PFSK-1 (cell line): ENCODE data around the gene KLHL9.

Source experiments
- FOXP2 ChIP-seq: optimal IDR thresholded peaks from 2 replicates; pipeline ENCODE3; 2011; ENCODE audit warnings: borderline replicate concordance, control low read depth, inconsistent platforms; ENCODE audit not compliant: insufficient read depth; ENCODE audit errors: extremely low read length, extremely low read depth
- POLR2AphosphoS5 ChIP-seq: IDR thresholded peaks from 2 replicates; pipeline ENCODE4 v1.6.1; 2012; ENCODE audit warnings: low read depth, mild to moderate bottlenecking, control low read depth, low read length, moderate library complexity
- SIN3A ChIP-seq: IDR thresholded peaks from 2 replicates; pipeline ENCODE4 v1.6.1; 2012; ENCODE audit warnings: mild to moderate bottlenecking, low read length, moderate library complexity, borderline replicate concordance; ENCODE audit not compliant: insufficient read depth
- TAF1 ChIP-seq: IDR thresholded peaks from 2 replicates; pipeline ENCODE4 v1.6.1; 2012; ENCODE audit warnings: low read length, control low read depth, borderline replicate concordance; ENCODE audit not compliant: insufficient read depth
- TF ChIP-seq, protein P1 (sequence below), 2 experiments: IDR thresholded peaks; 2 replicates each; pipeline versions ENCODE4 v1.6.1 to v1.8.0; 2011 to 2012; ENCODE audit warnings: low read depth in 2 of 2, low read length in 2 of 2, control low read depth in 1 of 2, inconsistent platforms in 1 of 2, mild to moderate bottlenecking in 1 of 2, moderate library complexity in 1 of 2; ENCODE audit not compliant: insufficient read depth in 1 of 2

KLHL9 gene

DNA sequence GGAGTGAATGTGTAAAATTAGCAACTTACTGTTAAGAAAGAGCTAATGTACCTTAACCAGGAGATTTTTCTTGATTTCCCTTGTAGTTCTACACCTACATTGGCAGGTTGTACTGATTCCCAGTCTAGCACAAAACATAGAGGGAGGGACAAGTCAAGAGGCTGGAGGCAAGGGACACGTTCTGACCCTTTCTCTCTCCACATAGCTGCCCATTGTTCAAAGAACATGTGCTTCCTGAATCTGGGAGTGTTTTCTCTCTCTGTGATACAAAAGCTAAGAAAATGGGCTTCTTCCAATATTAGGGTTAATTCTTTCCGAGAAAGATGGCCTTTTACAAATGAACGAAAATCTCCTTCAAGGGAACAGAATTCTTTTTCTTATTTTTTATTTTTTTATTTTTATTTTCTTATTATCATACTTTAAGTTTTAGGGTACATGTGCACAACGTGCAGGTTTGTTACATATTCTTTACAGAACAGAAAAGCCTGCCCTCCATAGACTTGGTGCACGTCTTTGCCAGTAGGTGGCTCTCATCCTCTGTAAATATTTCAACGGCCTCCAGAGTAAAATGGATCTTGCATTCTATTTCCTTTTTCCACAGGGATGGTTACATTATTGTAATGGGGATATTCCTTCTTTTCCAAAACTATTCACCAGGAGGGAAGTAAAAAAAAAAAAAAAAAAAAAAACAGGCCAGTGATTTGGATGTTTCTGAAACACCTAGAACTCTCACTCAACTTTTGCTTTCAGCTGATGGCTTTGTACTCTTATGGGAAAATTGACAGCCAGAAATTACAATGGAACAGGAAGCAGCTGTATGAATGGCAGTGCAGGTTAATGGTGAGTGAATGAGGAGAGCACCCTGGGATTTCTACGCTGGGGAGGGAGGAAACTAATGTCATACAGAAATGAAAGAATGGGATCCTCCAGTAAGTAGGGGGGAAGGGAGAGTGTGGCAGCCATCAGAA is 17.0 kb downstream of the KLHL9 start:
- TF ChIP-seq TAF1 (no peak), POLR2AphosphoS5 (no peak), SIN3A (no peak), FOXP2 (no peak)
- TF ChIP-seq, protein P1, sequence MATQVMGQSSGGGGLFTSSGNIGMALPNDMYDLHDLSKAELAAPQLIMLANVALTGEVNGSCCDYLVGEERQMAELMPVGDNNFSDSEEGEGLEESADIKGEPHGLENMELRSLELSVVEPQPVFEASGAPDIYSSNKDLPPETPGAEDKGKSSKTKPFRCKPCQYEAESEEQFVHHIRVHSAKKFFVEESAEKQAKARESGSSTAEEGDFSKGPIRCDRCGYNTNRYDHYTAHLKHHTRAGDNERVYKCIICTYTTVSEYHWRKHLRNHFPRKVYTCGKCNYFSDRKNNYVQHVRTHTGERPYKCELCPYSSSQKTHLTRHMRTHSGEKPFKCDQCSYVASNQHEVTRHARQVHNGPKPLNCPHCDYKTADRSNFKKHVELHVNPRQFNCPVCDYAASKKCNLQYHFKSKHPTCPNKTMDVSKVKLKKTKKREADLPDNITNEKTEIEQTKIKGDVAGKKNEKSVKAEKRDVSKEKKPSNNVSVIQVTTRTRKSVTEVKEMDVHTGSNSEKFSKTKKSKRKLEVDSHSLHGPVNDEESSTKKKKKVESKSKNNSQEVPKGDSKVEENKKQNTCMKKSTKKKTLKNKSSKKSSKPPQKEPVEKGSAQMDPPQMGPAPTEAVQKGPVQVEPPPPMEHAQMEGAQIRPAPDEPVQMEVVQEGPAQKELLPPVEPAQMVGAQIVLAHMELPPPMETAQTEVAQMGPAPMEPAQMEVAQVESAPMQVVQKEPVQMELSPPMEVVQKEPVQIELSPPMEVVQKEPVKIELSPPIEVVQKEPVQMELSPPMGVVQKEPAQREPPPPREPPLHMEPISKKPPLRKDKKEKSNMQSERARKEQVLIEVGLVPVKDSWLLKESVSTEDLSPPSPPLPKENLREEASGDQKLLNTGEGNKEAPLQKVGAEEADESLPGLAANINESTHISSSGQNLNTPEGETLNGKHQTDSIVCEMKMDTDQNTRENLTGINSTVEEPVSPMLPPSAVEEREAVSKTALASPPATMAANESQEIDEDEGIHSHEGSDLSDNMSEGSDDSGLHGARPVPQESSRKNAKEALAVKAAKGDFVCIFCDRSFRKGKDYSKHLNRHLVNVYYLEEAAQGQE (IDR thresholded peaks at IDR 0.05; ENCODE audit: insufficient read depth in 1 of 2, low read depth in 2 of 2, low read length in 2 of 2): no peak

DNA sequence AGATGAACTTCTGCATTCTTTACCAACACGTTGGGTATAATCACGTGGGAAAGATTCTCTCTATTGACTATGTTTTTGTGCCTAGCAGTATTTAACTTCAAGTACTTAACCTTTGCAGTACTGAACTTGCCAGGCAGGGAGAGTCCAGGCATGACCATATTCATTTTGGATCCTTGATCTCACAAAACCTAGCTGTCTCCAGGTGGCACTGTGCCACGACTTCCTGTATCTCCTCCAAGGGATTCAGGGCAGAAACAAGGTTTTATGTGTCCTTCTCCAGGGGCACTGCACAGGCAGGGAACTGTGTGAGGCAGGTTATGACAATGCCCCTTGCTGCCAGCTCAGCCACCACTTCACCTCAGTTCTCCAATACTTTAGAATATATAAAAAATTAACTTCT is 18.3 kb downstream of the KLHL9 start:
- no peak for TF ChIP-seq POLR2AphosphoS5
- TF ChIP-seq, protein P1 (IDR thresholded peaks at IDR 0.05; ENCODE audit: insufficient read depth in 1 of 2, low read depth in 2 of 2, low read length in 2 of 2): no peak
- no peak for TF ChIP-seq TAF1
- no peak for TF ChIP-seq FOXP2
- no peak for TF ChIP-seq SIN3A

DNA sequence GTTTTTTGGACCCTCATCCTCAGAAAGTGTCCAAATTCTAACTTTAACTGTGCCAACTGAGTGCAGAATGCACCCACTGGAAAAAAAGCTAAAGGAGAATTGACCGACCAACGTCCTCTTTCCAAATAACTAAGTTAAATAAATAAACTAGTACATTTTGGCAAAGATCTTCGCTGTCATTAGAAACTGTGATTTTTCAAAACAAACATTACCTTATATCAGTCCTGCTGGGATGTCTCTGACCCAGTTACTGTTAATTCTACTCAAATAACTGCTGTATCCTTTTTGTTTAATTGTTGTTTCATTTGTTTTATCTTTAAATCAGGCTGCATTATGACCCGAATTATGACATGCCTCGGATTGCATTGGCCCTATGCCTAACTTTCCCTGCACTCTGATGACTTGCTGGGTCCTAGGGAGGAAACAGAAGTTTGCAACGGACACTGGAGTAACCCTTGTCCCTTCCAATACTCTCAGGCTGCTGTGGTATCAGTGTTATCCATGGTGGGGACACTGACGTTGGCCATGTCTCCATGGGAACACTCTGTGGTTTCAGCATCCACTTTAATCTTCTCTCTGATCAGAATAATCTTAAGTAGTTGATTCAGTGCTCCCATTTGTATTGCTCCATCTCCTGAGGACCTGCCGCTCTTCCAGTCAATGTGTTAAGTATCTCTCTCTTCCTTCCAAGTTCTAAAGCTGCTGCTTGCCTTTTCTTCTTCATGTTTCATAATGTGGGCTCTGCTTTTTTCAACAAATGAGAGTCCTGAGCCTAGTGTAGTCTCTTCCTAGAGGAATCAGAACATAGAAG is 19.0 kb downstream of the KLHL9 start:
- TF ChIP-seq TAF1 (no peak), FOXP2 (no peak), POLR2AphosphoS5 (no peak), SIN3A (no peak)
- TF ChIP-seq, protein P1 (IDR thresholded peaks at IDR 0.05; ENCODE audit: insufficient read depth in 1 of 2, low read depth in 2 of 2, low read length in 2 of 2): no peak

DNA sequence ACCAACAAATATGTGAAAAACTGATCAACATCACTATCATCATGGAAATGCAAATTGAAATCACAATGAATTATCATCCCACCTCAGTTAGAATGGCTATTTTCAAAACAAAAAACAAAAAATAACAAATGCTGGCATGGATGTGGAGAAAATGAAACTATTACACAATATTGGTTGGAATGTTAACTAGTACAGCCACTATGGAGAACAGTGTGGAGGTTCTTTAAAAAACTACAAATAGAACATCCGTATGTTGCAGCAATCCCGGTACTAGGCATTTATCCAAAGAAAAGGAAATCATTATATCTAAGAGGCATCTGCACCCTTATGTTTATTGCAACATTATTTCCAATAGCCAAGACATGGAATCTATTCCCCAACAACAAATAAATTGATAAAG is 21.1 kb downstream of the KLHL9 start:
- TF ChIP-seq TAF1 (no peak), POLR2AphosphoS5 (no peak), SIN3A (no peak), FOXP2 (no peak)
- TF ChIP-seq, protein P1 (IDR thresholded peaks at IDR 0.05; ENCODE audit: insufficient read depth in 1 of 2, low read depth in 2 of 2, low read length in 2 of 2): no peak
